ENCODE measurements around the gene SLC25A43. TPM values are rescaled to one million over a fixed set of nuclear protein-coding genes. Genes with fewer than 3 reads are reported as not detected.

The SLC25A43 gene
- total and polyA plus RNA-seq, 2 experiments from 2014 or later: 8.7 to 8.9 TPM

DNA sequence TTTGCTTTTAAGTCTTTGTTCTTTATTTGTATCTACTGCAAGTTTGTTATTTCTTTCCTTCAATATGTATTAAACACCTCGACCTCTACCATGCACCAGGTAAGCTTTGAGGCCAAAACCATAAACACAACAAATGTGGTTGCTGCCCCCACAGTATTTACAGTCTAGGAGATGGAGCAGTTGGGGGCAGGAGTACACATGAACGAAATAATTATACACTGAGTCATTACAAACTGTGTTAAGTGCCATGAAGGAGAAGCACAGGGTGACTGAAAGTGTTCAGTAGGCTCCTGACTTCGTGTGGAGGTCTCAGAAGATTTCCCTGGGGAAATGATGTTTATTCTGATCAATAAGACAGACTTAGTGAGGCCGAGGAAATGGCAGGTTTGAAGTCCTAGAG is 30.3 kb downstream of the SLC25A43 start:
- H3K27ac Mint-ChIP-seq: no peak overlapping the region
- H3F3A ChIP-seq (replicated peaks; ENCODE audit: low read depth): no peaks in the 10 kb centered on the region
- no peak overlapping the region for H3K4me2 ChIP-seq

More for the DNA sequence above, 30.3 kb downstream of the SLC25A43 start:
- ATAC-seq: no peak
- no peak overlapping the region for H2AFZ ChIP-seq
- Mint-ChIP-seq H3K27me3 (ENCODE audit: insufficient read depth, low read depth, poor library complexity) (peaks cover 3% of the 10 kb centered on the region), H3K4me1 (peaks cover 16% of the 10 kb centered on the region), H3K36me3 (ENCODE audit: low read depth) (peaks cover 13% of the 10 kb centered on the region), H3K4me3 (no peak overlapping the region), H3K9me3 (peaks cover 7% of the 10 kb centered on the region; the same call in 2 of the 3 replicates)
- H3K27ac ChIP-seq (ENCODE audit: low read depth): no peak overlapping the region
- no peaks in the 10 kb centered on the region for H3K9me2 ChIP-seq (ENCODE audit: insufficient read depth)
- no peak for TF ChIP-seq STAT1 (IDR thresholded peaks at IDR 0.05; ENCODE audit: unreplicated experiment)
- no peak for TF ChIP-seq CREB1 (CRISPR knock-in tag; IDR thresholded peaks at IDR 0.05; ENCODE audit: low read depth)
- TF ChIP-seq ZNF114 (CRISPR knock-in tag; IDR thresholded peaks at IDR 0.05): no peak
- no peak for TF ChIP-seq EZH2 (IDR thresholded peaks at IDR 0.05; ENCODE audit: low read depth, unreplicated experiment)
- no peak for TF ChIP-seq EZH2phosphoT487 (IDR thresholded peaks at IDR 0.05; ENCODE audit: unreplicated experiment)
- TF ChIP-seq NANOG (IDR thresholded peaks at IDR 0.05; ENCODE audit: borderline replicate concordance): no peak
- TF ChIP-seq ZNF331 (CRISPR knock-in tag; IDR thresholded peaks at IDR 0.05; ENCODE audit: low read depth): no peak
- TF ChIP-seq ZNF462 (CRISPR knock-in tag; IDR thresholded peaks at IDR 0.05): no peak
- TF ChIP-seq, protein P1, sequence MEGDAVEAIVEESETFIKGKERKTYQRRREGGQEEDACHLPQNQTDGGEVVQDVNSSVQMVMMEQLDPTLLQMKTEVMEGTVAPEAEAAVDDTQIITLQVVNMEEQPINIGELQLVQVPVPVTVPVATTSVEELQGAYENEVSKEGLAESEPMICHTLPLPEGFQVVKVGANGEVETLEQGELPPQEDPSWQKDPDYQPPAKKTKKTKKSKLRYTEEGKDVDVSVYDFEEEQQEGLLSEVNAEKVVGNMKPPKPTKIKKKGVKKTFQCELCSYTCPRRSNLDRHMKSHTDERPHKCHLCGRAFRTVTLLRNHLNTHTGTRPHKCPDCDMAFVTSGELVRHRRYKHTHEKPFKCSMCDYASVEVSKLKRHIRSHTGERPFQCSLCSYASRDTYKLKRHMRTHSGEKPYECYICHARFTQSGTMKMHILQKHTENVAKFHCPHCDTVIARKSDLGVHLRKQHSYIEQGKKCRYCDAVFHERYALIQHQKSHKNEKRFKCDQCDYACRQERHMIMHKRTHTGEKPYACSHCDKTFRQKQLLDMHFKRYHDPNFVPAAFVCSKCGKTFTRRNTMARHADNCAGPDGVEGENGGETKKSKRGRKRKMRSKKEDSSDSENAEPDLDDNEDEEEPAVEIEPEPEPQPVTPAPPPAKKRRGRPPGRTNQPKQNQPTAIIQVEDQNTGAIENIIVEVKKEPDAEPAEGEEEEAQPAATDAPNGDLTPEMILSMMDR (conservative IDR thresholded peaks at IDR 0.05; ENCODE audit: low read depth in 2 of 2): no peak
- no peak for DNase-seq (ENCODE audit: low spot score)
- no peaks in the 10 kb centered on the region for H3K36me3 ChIP-seq (ENCODE audit: insufficient read depth)
- no peaks in the 10 kb centered on the region for H3K79me2 ChIP-seq (replicated peaks; ENCODE audit: insufficient read depth)
- no peaks in the 10 kb centered on the region for H4K20me1 ChIP-seq (replicated peaks; ENCODE audit: insufficient read depth)
- no peak overlapping the region for H3K4me3 ChIP-seq
- no peaks in the 10 kb centered on the region for H3K27me3 ChIP-seq (ENCODE audit: insufficient read depth)
- H3K4me1 ChIP-seq (ENCODE audit: insufficient read depth): no peaks in the 10 kb centered on the region
